Retinal pigment epithelial cell (primary cell): ENCODE data around the gene COL4A1.

ENCODE experiments used
- DNase-seq: peaks from one replicate; pipeline ENCODE4 v3.0.0-alpha.2; 2010; ENCODE audit warnings: low read depth
- H3K4me3 ChIP-seq: 2 replicates; pipeline ENCODE4 v1.5.1; 2011; ENCODE audit warnings: mild to moderate bottlenecking, low read length, control low read depth, moderate library complexity
- TF ChIP-seq, protein P1 (sequence below): conservative IDR thresholded peaks from 2 replicates; pipeline ENCODE4 v1.5.1; 2011; ENCODE audit warnings: low read depth, low read length, control low read depth, inconsistent platforms

Gene COL4A1

DNA sequence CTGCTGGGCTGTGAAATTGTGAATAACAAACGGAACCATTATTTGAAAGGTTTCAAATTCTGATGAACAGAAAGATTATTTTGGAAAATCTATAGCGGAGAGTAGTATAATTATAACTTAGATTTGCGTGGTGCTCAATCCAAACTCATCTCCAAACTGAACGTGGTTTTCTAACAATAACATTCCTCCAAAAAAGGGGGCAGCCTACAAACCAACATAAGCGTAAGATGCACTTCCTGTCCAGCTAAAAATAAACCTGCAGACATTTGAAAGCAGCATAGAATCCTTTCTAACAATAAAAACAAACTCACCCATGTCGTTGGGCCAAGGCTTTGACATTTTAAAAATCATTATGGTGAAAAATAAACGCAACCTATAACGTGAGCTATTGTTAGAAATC, 178.4 kb downstream of the COL4A1 start:
- H3K4me3 ChIP-seq, result no peak overlapping the region
- DNase-seq, result no peak
- TF ChIP-seq, protein P1, sequence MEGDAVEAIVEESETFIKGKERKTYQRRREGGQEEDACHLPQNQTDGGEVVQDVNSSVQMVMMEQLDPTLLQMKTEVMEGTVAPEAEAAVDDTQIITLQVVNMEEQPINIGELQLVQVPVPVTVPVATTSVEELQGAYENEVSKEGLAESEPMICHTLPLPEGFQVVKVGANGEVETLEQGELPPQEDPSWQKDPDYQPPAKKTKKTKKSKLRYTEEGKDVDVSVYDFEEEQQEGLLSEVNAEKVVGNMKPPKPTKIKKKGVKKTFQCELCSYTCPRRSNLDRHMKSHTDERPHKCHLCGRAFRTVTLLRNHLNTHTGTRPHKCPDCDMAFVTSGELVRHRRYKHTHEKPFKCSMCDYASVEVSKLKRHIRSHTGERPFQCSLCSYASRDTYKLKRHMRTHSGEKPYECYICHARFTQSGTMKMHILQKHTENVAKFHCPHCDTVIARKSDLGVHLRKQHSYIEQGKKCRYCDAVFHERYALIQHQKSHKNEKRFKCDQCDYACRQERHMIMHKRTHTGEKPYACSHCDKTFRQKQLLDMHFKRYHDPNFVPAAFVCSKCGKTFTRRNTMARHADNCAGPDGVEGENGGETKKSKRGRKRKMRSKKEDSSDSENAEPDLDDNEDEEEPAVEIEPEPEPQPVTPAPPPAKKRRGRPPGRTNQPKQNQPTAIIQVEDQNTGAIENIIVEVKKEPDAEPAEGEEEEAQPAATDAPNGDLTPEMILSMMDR, result no peak

DNA sequence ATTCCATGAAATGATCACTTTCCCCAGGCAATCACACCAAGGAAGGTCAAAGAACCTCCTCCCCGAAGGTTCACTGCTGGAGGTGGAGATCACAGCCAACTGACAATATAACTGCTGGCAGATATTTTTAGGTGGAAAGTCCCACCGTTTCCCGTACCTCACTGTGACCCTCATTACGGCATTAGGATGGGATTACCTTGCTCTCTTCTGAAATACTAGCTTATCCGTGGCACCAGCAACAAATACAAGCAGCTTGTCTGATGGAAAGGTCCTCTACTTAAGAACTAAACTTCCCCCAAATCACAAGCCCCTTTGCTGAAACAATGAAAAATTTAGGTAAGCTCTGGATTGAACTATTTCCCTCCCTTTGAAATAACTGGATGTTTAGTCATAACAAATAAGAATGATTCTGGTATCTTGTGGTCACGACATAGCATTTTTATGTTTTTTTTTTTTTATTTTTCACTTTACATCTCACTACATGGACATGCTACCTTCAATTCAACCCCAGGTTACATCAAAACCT, 178.9 kb downstream of the COL4A1 start:
- DNase-seq, result no peak
- TF ChIP-seq, protein P1, result no peak

DNA sequence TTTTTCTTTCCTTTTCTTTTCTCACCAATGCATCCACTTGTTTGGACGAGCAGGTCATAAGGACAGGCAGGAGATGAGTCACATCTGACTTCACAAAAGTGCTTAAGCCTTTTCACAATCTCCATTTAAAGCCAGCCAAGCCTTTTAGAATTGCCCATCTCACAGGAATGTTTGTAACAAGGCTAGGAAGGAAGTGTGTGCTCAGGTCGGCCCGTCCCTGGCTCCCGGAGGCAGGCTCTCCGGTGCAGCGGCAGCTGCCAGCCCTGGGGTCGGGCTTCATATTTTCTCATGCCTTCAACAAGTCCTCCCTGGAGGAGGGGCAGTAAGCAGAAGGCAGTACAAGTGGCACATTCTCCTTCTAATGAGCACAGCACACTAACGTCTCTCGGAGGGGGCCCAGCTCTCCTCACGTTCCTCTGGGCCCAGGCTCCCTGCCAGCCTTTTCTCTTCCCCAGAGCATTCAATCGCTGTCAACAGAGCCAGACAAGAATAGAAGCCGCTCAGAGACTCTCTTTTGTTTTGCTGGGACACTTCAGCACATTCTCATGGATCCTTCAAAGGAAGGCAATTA, 180.5 kb downstream of the COL4A1 start:
- H3K4me3 ChIP-seq, result peak overlapping the region; percentile 12
- peak; percentile 99 for DNase-seq
- TF ChIP-seq, protein P1, result no peak

More for the DNA sequence above, 178.9 kb downstream of the COL4A1 start:
- H3K4me3 ChIP-seq, result no peak overlapping the region

DNA sequence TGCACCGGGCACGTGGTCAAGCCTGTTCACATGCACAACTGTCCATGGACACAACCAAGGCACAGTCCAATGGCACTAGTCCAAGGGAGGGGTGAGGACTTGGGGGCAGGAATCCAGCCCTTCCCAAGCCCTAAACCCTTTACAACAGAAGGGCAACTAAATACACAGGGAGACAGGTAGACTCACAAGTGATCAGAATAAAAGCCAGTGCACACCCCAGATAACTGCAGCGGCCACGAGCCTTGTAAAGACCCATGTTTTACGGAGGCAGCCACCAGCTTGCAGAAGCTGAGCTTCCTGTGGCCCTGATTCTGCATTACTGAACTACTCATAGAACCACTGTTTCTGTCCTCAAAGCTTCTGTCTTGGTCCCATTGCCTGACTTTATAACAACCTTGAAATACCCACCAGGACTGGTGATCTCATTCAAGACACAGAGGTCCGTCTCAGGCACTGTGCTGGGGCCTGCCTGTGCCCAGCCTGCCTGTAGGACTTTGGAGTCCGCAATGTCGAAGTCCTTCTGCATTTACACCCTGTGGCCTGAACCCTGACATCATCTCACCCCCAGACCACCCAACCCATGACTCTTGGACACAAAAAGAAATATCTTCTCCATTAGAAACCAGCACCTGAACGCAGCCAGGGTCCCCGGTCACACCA, 181.2 kb downstream of the COL4A1 start:
- no peak for DNase-seq
- H3K4me3 ChIP-seq, result no peak overlapping the region

DNA sequence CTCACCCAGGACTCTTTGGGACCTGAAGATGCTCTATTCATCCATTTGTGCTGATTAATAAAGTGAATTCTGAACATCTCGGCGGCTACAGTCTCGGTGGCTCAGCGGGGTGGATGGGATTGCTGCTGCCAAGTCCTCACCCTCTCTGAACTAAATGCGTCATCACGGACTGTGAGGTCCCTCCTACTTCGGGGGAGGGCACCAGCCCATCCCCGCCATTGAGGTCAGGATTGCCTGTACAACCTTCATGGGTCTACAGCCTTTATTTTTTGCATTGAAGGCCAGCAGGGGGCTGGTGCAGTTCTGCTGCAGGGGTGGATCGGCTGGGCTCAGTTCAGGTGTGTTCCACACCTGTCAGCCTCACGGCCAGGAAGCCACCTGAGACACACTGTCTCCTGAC, 181.8 kb downstream of the COL4A1 start:
- no peak for DNase-seq
- TF ChIP-seq, protein P1, result no peak
- H3K4me3 ChIP-seq, result no peak overlapping the region

More for the DNA sequence above, 181.2 kb downstream of the COL4A1 start:
- TF ChIP-seq, protein P1, result no peak

DNA sequence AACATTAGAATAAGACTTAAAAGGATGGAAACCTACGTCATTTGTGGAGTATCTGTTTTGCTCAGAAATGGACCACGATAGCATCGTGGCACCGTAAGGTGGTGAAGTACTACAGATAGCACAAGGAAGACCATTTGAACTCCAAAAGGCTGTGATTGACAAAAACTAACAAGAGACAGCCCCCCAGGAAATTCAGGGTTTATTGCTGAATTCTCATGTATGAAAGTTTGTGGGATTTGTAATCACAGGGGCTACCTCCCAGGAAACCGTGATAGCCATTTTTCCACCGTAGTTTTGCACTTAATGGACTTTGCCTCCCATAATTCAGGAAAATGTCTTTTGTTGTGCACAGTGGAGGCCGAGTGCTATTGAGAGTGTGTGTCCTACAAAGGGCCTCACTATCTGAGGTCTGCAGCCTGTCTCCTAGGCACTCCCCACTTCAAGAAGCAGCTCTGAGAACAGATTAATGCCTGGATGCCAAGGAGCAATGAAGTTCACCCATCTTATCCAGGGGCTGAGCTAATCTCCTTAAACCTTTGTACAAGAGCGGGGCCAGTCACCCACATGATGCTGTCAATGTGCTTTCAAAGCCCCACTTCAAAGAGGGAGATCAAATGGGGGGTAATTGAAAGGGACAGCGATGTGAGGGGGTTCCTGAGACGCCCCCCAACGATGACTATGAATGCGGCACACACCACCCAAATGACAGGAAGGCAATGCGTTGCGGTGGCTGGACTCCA, 182.6 kb downstream of the COL4A1 start:
- TF ChIP-seq, protein P1, result no peak
- H3K4me3 ChIP-seq, result no peak overlapping the region
- DNase-seq, result no peak
